Naive thymus-derived CD4-positive, alpha-beta T cell (primary cell): ENCODE measurements around the gene GARS1. TPM values are rescaled to one million over a fixed set of nuclear protein-coding genes. Genes with fewer than 3 reads are reported as not detected.

ENCODE experiments used
- ATAC-seq: fragments of 150-1000 bp; cut with Tn5 transposase; 2 replicates; pipeline ENCODE4 v1.10.0; 2021; ENCODE audit warnings: mild to moderate bottlenecking, moderate library complexity
- CTCF ChIA-PET: fragments of 350-600 bp; sonication (Branson Sonifier 250); formaldehyde crosslinking; loops from one replicate; lab custom pipeline; 2021; ENCODE audit warnings: antibody characterized with exemption; lab: Charles Lee
- POLR2A ChIA-PET: fragments of 350-600 bp; sonication (Branson Sonifier 250); formaldehyde crosslinking; loops from one replicate; lab custom pipeline; 2021; ENCODE audit warnings: antibody characterized with exemption, inconsistent platforms; lab: Charles Lee
- DNase-seq, 9 donors: peaks; one replicate each; pipeline versions ENCODE4 v3.0.0 to v3.0.0-alpha.2; 2020 to 2022; ENCODE audit warnings: mixed read lengths in 1 of 9
- H3K27ac ChIP-seq: one replicate; pipeline ENCODE4 v1.7.0; 2013; ENCODE audit warnings: mild to moderate bottlenecking, low read depth, low read length, moderate library complexity
- H3K27me3 ChIP-seq, 2 donors: one replicate each; pipeline ENCODE4 v1.7.0; 2013; ENCODE audit warnings: low read length in 2 of 2, mild to moderate bottlenecking in 2 of 2, moderate library complexity in 2 of 2; ENCODE audit not compliant: control insufficient read depth in 2 of 2, insufficient read depth in 2 of 2
- H3K36me3 ChIP-seq, 3 experiments: 1 replicate in 2 of 3; 2 replicates in 1 of 3; pipeline ENCODE4 v1.7.0; 2013; ENCODE audit warnings: low read length in 3 of 3, mild to moderate bottlenecking in 3 of 3, moderate library complexity in 1 of 3; ENCODE audit not compliant: insufficient read depth in 3 of 3, control insufficient read depth in 2 of 3
- H3K4me1 ChIP-seq, 2 donors: one replicate each; pipeline ENCODE4 v1.7.0; 2013; ENCODE audit warnings: low read length in 2 of 2, mild to moderate bottlenecking in 2 of 2, moderate library complexity in 1 of 2; ENCODE audit not compliant: control insufficient read depth in 2 of 2, insufficient read depth in 2 of 2
- H3K4me3 ChIP-seq: 2 replicates; pipeline ENCODE4 v1.7.0; 2013; ENCODE audit warnings: mild to moderate bottlenecking, low read length
- H3K9me3 ChIP-seq, 3 experiments: 1 replicate in 2 of 3; 2 replicates in 1 of 3; pipeline ENCODE4 v1.7.0; 2013; ENCODE audit warnings: low read length in 3 of 3; ENCODE audit not compliant: control insufficient read depth in 2 of 3
- H3K27ac Mint-ChIP-seq, 9 donors: one replicate each; pipeline ENCODE4 v1.8.0; 2020 to 2022; ENCODE audit warnings: mixed read lengths in 9 of 9, mild to moderate bottlenecking in 8 of 9, moderate library complexity in 5 of 9, inconsistent platforms in 2 of 9
- H3K27me3 Mint-ChIP-seq, 5 donors: one replicate each; pipeline ENCODE4 v1.8.0; 2021 to 2022; ENCODE audit warnings: mixed read lengths in 5 of 5, mild to moderate bottlenecking in 1 of 5
- H3K36me3 Mint-ChIP-seq, 5 donors: one replicate each; pipeline ENCODE4 v1.8.0; 2020 to 2022; ENCODE audit warnings: mixed read lengths in 5 of 5, mild to moderate bottlenecking in 3 of 5, inconsistent platforms in 1 of 5
- H3K4me1 Mint-ChIP-seq, 7 donors: one replicate each; pipeline ENCODE4 v1.8.0; 2020 to 2022; ENCODE audit warnings: mixed read lengths in 7 of 7, mild to moderate bottlenecking in 3 of 7, inconsistent platforms in 1 of 7
- H3K4me3 Mint-ChIP-seq, 10 donors: one replicate each; pipeline ENCODE4 v1.8.0; 2020 to 2022; ENCODE audit warnings: mild to moderate bottlenecking in 10 of 10, mixed read lengths in 10 of 10, moderate library complexity in 6 of 10, inconsistent platforms in 2 of 10
- H3K9me3 Mint-ChIP-seq, 11 donors: one replicate each; pipeline ENCODE4 v1.8.0; 2020 to 2022; ENCODE audit warnings: mixed read lengths in 11 of 11, mild to moderate bottlenecking in 4 of 11, inconsistent platforms in 1 of 11, moderate library complexity in 1 of 11
- intact Hi-C, 2 donors: fragments of 100-400 bp; cut with micrococcal nuclease; formaldehyde crosslinking; loops; one replicate each; pipeline ENCODE4 v1.15.1; 2023
- polyA plus RNA-seq, 2 donors: library from polyadenylated mRNA; unstranded; fragments of 300-500 nt; fragmentation: Illumina TruSeq; gene quantifications; one replicate each; pipeline ENCODE4 v1.2.3, GENCODE V29; 2021
- total RNA-seq, 6 experiments: library from RNA in 5 of 6; stranded (reverse) in 5 of 6; gene quantifications; 1 replicate in 5 of 6; 2 replicates in 1 of 6; pipeline ENCODE4 v1.2.3 and lab custom pipeline; 2021 to 2026

Gene GARS1
- total and polyA plus RNA-seq, 7 experiments from 2014 or later: 73.8 to 143 (median 75.9) TPM

DNA sequence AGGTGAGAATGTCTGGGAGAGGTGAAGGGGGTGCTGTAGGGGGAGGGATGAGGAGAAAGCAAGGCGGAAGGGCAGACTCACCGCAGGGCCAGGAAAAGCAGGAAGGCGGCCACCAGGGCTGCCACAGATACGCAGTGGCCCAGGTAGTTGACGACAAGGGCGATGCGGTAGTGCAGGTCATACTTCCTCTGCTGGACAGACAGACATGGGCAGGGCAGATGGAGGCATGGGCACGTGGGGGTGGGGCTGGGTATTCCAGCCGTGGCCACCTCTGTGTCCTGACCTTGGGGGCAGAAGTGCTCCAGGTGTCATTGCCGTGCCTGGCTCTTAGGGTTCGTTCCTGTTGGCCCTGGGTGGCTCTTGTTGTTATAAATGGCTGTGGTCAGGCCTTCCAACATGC lies 70.8 kb downstream of the GARS1 start:
- H3K27me3 ChIP-seq: no peaks in the 10 kb centered on the region
- no peak overlapping the region for H3K4me3 Mint-ChIP-seq
- H3K36me3 Mint-ChIP-seq: peaks cover 0 to 5% (median 0%) of the 10 kb centered on the region in 5 donors
- DNase-seq (no peak), ATAC-seq (no peak)
- H3K27ac Mint-ChIP-seq: no peak overlapping the region
- no peak overlapping the region for H3K4me3 ChIP-seq
- no peaks in the 10 kb centered on the region for H3K36me3 ChIP-seq
- H3K4me1 ChIP-seq: no peaks in the 10 kb centered on the region
- peaks cover 0 to 9% (median 0%) of the 10 kb centered on the region in 5 donors for H3K27me3 Mint-ChIP-seq
- intact Hi-C loops: no loop called here
- ChIA-PET POLR2A (interaction anchor here (0.6 kb wide), 1 partner anchor 38 kb away, joined by 4 read pairs; no protein-coding TSS in a partner anchor), CTCF (no interaction called here)
- H3K9me3 Mint-ChIP-seq: no peaks in the 10 kb centered on the region
- H3K27ac ChIP-seq: no peak overlapping the region
- H3K4me1 Mint-ChIP-seq: no peaks in the 10 kb centered on the region
- no peaks in the 10 kb centered on the region for H3K9me3 ChIP-seq

DNA sequence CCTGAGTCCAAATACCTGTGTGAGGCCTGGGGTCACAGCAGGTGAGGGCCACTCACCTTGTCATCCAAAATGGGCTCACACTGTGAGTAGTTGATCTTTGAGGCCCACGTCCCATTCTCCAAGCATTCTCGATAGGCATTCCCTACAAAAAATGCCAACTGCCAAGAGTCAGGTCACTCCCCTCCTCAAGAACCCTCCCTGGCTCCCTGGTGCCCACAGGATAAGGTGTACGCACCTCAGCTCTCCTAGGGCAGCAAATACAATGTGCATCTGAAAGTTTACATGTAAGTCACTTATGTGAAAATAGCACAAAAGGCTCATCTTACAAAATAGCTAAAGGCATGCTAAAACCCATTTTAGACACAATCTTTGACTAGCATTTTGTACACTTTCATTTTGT lies 72.5 kb downstream of the GARS1 start:
- ChIA-PET CTCF (no interaction called here), POLR2A (no interaction called here)
- peaks cover 0 to 4% (median 0%) of the 10 kb centered on the region in 11 donors for H3K9me3 Mint-ChIP-seq
- Histone ChIP-seq H3K4me3 (no peak overlapping the region), H3K4me1 (no peaks in the 10 kb centered on the region), H3K27ac (no peak overlapping the region), H3K36me3 (no peaks in the 10 kb centered on the region), H3K9me3 (no peaks in the 10 kb centered on the region), H3K27me3 (no peaks in the 10 kb centered on the region)
- DNase-seq (no peak), ATAC-seq (no peak)
- H3K4me1 Mint-ChIP-seq: no peaks in the 10 kb centered on the region
- H3K36me3 Mint-ChIP-seq: peaks cover 0 to 5% (median 0%) of the 10 kb centered on the region in 5 donors
- intact Hi-C loops: no loop called here
- peaks cover 6 to 10% (median 6%) of the 10 kb centered on the region in 5 donors for H3K27me3 Mint-ChIP-seq
- H3K4me3 Mint-ChIP-seq: no peak overlapping the region
- H3K27ac Mint-ChIP-seq: no peak overlapping the region

GRCh38 chr7:30668102-30668501 lies 73.4 kb downstream of the GARS1 start:
- intact Hi-C loops: no loop called here
- ChIA-PET CTCF (interaction anchor here (0.6 kb wide), 1 partner anchor 52 kb away, joined by 3 read pairs; no protein-coding TSS in a partner anchor), POLR2A (no interaction called here)
- H3K4me3 ChIP-seq: no peak overlapping the region
- H3K4me3 Mint-ChIP-seq: no peak overlapping the region
- H3K36me3 ChIP-seq: no peaks in the 10 kb centered on the region
- H3K4me1 ChIP-seq: no peaks in the 10 kb centered on the region
- H3K27ac ChIP-seq: no peak overlapping the region
- H3K9me3 ChIP-seq: no peaks in the 10 kb centered on the region
- H3K36me3 Mint-ChIP-seq: peaks cover 0 to 5% (median 0%) of the 10 kb centered on the region in 5 donors
- peaks cover 5 to 10% (median 6%) of the 10 kb centered on the region in 5 donors for H3K27me3 Mint-ChIP-seq
- no peaks in the 10 kb centered on the region for H3K4me1 Mint-ChIP-seq
- H3K27me3 ChIP-seq: no peaks in the 10 kb centered on the region
- ATAC-seq (no peak), DNase-seq (no peak)
- no peak overlapping the region for H3K27ac Mint-ChIP-seq
- H3K9me3 Mint-ChIP-seq: peaks cover 0 to 4% (median 0%) of the 10 kb centered on the region in 11 donors

DNA sequence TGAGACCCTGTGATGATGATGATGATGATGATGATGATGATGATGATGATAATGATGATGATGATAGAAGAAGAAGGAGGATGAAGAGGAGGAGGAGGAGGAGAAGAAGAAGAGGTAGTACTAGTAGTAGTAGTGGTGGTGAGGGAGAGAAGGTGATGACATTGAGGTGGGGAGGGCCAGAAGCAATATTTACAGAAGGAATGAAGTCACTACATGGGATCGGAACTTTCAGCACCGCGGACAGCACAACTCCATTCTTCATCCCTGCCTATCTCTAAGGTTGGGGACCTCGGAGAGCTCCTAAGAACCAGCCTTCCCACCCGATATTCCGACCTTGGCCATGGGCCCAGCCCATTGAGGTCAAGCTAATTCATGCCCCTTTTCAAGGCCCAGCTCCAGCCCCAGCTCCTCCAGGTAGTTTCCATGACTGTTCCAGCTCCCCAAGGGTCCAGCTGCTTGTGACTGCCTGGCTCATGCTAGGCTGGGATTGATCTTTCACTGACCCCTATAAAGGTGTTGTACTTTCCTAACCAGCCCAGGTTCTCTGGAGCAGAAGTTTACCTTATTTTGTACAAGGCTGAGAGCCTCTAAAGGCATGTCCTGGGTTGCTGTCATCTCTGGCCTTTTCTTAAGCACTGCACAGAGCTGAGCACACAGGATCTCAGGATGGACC lies 77.3 kb downstream of the GARS1 start:
- H3K9me3 Mint-ChIP-seq: peaks cover 0 to 4% (median 0%) of the 10 kb centered on the region in 11 donors
- H3K4me3 Mint-ChIP-seq: no peak overlapping the region
- Histone ChIP-seq H3K27ac (no peak overlapping the region), H3K27me3 (no peaks in the 10 kb centered on the region), H3K9me3 (no peaks in the 10 kb centered on the region), H3K36me3 (no peaks in the 10 kb centered on the region), H3K4me3 (no peak overlapping the region), H3K4me1 (no peaks in the 10 kb centered on the region)
- peaks cover 0 to 5% (median 0%) of the 10 kb centered on the region in 5 donors for H3K36me3 Mint-ChIP-seq
- intact Hi-C loops: no loop called here
- no peak overlapping the region for H3K27ac Mint-ChIP-seq
- peaks cover 0 to 2% (median 0%) of the 10 kb centered on the region in 7 donors for H3K4me1 Mint-ChIP-seq
- ChIA-PET CTCF (no interaction called here), POLR2A (no interaction called here)
- H3K27me3 Mint-ChIP-seq: peaks cover 14 to 21% (median 16%) of the 10 kb centered on the region in 5 donors
- no peak for ATAC-seq
- DNase-seq: peak in 1 of 9 donors; percentile 9

DNA sequence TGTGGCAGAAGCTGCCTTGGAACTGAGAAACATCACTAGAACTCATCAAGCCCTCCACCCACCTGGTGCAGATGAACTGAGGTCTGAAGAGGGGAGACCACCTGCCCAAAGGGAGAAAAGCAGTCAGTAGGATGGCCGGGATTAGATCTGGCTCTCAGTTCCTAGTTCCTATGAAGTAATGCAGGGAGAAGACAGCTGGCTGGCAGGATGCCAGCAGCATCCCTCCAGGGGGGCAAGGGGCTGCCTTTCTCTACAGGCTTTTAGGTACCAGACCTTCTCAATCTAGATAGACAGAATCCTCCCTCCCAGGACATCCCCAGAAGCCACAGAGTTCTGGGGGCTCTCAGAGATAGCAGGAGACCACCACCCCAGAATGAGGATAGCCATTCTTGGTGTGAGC lies 79.7 kb downstream of the GARS1 start:
- no peak overlapping the region for H3K4me3 ChIP-seq
- H3K27ac Mint-ChIP-seq: no peak overlapping the region
- peaks cover 0 to 5% (median 0%) of the 10 kb centered on the region in 5 donors for H3K36me3 Mint-ChIP-seq
- H3K36me3 ChIP-seq: no peaks in the 10 kb centered on the region
- ATAC-seq (no peak), DNase-seq (no peak)
- peaks cover 0 to 4% (median 0%) of the 10 kb centered on the region in 11 donors for H3K9me3 Mint-ChIP-seq
- H3K9me3 ChIP-seq: no peaks in the 10 kb centered on the region
- H3K4me1 ChIP-seq: no peaks in the 10 kb centered on the region
- peaks cover 0 to 2% of the 10 kb centered on the region in 2 donors for H3K27me3 ChIP-seq
- intact Hi-C loops: no loop called here
- H3K4me1 Mint-ChIP-seq: peaks cover 0 to 4% (median 0%) of the 10 kb centered on the region in 7 donors
- CTCF ChIA-PET: no interaction called here
- no peak overlapping the region for H3K4me3 Mint-ChIP-seq
- POLR2A ChIA-PET: no interaction called here
- H3K27me3 Mint-ChIP-seq: peaks cover 29 to 37% (median 34%) of the 10 kb centered on the region in 5 donors
- H3K27ac ChIP-seq: no peak overlapping the region

- Histone ChIP-seq H3K4me3 (no peak overlapping the region), H3K27me3 (peaks cover 0 to 2% of the 10 kb centered on the region in 2 donors), H3K4me1 (no peaks in the 10 kb centered on the region), H3K27ac (no peak overlapping the region), H3K9me3 (no peaks in the 10 kb centered on the region), H3K36me3 (no peaks in the 10 kb centered on the region)
- ChIA-PET POLR2A (no interaction called here), CTCF (no interaction called here)
- intact Hi-C loops: no loop called here
- H3K36me3 Mint-ChIP-seq: peaks cover 0 to 4% (median 0%) of the 10 kb centered on the region in 5 donors
- H3K27ac Mint-ChIP-seq: no peak overlapping the region
- H3K4me1 Mint-ChIP-seq: peaks cover 0 to 4% (median 0%) of the 10 kb centered on the region in 7 donors
- peaks cover 0 to 4% (median 0%) of the 10 kb centered on the region in 11 donors for H3K9me3 Mint-ChIP-seq
- H3K4me3 Mint-ChIP-seq: no peak overlapping the region
- DNase-seq (no peak), ATAC-seq (no peak)
- H3K27me3 Mint-ChIP-seq: peaks cover 30 to 40% (median 36%) of the 10 kb centered on the region in 5 donors
These were observed 80.2 kb downstream of the GARS1 start for GRCh38 chr7:30674876-30675275.
